H1 (cell line): Measurements from ENCODE around the gene S100P. TPM values are rescaled to one million over a fixed set of nuclear protein-coding genes. Genes with fewer than 3 reads are reported as not detected.

ENCODE experiments used
- ASH2L ChIP-seq: fragments of 200-600, 300-600 bp; sonication (generic); IDR thresholded peaks from one replicate; pipeline ENCODE4 v1.7.1; 2017; ENCODE audit warnings: low read length
- BRCA1 ChIP-seq: IDR thresholded peaks from 2 replicates; pipeline ENCODE4 v1.6.1; 2012; ENCODE audit warnings: low read depth, low read length, improper control_type of control experiment
- KDM4A ChIP-seq: IDR thresholded peaks from one replicate; pipeline ENCODE4 v1.7.1; 2012; ENCODE audit warnings: low read depth, mild to moderate bottlenecking, moderate library complexity, low read length, inconsistent platforms; ENCODE audit not compliant: severe bottlenecking
- MAX ChIP-seq: IDR thresholded peaks from 2 replicates; pipeline ENCODE4 v1.6.1; 2012; ENCODE audit warnings: inconsistent platforms
- PHF8 ChIP-seq: fragments of 200-600 bp; sonication (generic); conservative IDR thresholded peaks from 2 replicates; pipeline ENCODE4 v1.7.1; 2012; ENCODE audit warnings: low read depth, mild to moderate bottlenecking, inconsistent platforms, low read length, moderate library complexity
- TAF7 ChIP-seq: optimal IDR thresholded peaks from 2 replicates; pipeline ENCODE3; 2011; ENCODE audit warnings: low read depth, mild to moderate bottlenecking, inconsistent platforms, low read length, moderate library complexity, borderline replicate concordance
- polyA plus RNA-seq, 7 experiments: library from polyadenylated mRNA; depleted of rRNA in 3 of 7; stranded (reverse) in 5 of 7; unstranded in 2 of 7; fragments of >200 nt in 5 of 7; fragments of 200-250 nt in 2 of 7; gene quantifications; 1 replicate in 5 of 7; 2 replicates in 1 of 7; 4 replicates in 1 of 7; pipeline versions ENCODE4 v1.2.1 to v1.2.3, GENCODE V29; 2011 to 2013; ENCODE audit warnings: missing spikeins in 2 of 7, mixed read lengths in 2 of 7
- total RNA-seq: library from RNA; stranded (reverse); fragmentation: NEBNext Ultra II Directional; extraction: Animal tissue kit (Norgen Biotek cat#: 25700); gene quantifications from 2 replicates; pipeline ENCODE4 v1.2.1, GENCODE V29; 2021
- TF ChIP-seq, protein P1 (sequence below): fragments of 300-600 bp; sonication (generic); IDR thresholded peaks from 2 replicates; pipeline ENCODE4 v1.7.1; 2012; ENCODE audit warnings: low read length, moderate library complexity, mild to moderate bottlenecking, inconsistent platforms; ENCODE audit not compliant: insufficient replicate concordance
- TF ChIP-seq, protein P2 (sequence below): IDR thresholded peaks from 2 replicates; pipeline ENCODE4 v1.6.1; 2011; ENCODE audit warnings: low read length, improper control_type of control experiment

The S100P gene
- total and polyA plus RNA-seq, 2 of the 8 experiments (the other 6 are each of a cell fraction or from before 2014, with no cell fraction given) = not detected

- TF ChIP-seq, protein P1, sequence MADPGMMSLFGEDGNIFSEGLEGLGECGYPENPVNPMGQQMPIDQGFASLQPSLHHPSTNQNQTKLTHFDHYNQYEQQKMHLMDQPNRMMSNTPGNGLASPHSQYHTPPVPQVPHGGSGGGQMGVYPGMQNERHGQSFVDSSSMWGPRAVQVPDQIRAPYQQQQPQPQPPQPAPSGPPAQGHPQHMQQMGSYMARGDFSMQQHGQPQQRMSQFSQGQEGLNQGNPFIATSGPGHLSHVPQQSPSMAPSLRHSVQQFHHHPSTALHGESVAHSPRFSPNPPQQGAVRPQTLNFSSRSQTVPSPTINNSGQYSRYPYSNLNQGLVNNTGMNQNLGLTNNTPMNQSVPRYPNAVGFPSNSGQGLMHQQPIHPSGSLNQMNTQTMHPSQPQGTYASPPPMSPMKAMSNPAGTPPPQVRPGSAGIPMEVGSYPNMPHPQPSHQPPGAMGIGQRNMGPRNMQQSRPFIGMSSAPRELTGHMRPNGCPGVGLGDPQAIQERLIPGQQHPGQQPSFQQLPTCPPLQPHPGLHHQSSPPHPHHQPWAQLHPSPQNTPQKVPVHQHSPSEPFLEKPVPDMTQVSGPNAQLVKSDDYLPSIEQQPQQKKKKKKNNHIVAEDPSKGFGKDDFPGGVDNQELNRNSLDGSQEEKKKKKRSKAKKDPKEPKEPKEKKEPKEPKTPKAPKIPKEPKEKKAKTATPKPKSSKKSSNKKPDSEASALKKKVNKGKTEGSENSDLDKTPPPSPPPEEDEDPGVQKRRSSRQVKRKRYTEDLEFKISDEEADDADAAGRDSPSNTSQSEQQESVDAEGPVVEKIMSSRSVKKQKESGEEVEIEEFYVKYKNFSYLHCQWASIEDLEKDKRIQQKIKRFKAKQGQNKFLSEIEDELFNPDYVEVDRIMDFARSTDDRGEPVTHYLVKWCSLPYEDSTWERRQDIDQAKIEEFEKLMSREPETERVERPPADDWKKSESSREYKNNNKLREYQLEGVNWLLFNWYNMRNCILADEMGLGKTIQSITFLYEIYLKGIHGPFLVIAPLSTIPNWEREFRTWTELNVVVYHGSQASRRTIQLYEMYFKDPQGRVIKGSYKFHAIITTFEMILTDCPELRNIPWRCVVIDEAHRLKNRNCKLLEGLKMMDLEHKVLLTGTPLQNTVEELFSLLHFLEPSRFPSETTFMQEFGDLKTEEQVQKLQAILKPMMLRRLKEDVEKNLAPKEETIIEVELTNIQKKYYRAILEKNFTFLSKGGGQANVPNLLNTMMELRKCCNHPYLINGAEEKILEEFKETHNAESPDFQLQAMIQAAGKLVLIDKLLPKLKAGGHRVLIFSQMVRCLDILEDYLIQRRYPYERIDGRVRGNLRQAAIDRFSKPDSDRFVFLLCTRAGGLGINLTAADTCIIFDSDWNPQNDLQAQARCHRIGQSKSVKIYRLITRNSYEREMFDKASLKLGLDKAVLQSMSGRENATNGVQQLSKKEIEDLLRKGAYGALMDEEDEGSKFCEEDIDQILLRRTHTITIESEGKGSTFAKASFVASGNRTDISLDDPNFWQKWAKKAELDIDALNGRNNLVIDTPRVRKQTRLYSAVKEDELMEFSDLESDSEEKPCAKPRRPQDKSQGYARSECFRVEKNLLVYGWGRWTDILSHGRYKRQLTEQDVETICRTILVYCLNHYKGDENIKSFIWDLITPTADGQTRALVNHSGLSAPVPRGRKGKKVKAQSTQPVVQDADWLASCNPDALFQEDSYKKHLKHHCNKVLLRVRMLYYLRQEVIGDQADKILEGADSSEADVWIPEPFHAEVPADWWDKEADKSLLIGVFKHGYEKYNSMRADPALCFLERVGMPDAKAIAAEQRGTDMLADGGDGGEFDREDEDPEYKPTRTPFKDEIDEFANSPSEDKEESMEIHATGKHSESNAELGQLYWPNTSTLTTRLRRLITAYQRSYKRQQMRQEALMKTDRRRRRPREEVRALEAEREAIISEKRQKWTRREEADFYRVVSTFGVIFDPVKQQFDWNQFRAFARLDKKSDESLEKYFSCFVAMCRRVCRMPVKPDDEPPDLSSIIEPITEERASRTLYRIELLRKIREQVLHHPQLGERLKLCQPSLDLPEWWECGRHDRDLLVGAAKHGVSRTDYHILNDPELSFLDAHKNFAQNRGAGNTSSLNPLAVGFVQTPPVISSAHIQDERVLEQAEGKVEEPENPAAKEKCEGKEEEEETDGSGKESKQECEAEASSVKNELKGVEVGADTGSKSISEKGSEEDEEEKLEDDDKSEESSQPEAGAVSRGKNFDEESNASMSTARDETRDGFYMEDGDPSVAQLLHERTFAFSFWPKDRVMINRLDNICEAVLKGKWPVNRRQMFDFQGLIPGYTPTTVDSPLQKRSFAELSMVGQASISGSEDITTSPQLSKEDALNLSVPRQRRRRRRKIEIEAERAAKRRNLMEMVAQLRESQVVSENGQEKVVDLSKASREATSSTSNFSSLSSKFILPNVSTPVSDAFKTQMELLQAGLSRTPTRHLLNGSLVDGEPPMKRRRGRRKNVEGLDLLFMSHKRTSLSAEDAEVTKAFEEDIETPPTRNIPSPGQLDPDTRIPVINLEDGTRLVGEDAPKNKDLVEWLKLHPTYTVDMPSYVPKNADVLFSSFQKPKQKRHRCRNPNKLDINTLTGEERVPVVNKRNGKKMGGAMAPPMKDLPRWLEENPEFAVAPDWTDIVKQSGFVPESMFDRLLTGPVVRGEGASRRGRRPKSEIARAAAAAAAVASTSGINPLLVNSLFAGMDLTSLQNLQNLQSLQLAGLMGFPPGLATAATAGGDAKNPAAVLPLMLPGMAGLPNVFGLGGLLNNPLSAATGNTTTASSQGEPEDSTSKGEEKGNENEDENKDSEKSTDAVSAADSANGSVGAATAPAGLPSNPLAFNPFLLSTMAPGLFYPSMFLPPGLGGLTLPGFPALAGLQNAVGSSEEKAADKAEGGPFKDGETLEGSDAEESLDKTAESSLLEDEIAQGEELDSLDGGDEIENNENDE = no peak
- TF ChIP-seq TAF7 (peak; percentile 89), BRCA1 (no peak), MAX (peak; percentile 87), KDM4A (peak; percentile 68), PHF8 (0 out of 2 replicates have a peak, but pooled peaks have one; percentile 31), ASH2L (peak; percentile 6)
- TF ChIP-seq, protein P2, sequence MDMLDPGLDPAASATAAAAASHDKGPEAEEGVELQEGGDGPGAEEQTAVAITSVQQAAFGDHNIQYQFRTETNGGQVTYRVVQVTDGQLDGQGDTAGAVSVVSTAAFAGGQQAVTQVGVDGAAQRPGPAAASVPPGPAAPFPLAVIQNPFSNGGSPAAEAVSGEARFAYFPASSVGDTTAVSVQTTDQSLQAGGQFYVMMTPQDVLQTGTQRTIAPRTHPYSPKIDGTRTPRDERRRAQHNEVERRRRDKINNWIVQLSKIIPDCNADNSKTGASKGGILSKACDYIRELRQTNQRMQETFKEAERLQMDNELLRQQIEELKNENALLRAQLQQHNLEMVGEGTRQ = no peak
Measured at GRCh38 chr4:6673660-6674499, 19.8 kb upstream of the S100P start (continued).
